ENCODE measurements around the gene TEX264.

GRCh38 chr3:51683566-51683965 lies 12.5 kb downstream of the TEX264 start:
- TF ChIP-seq CTCF (conservative IDR thresholded peaks at IDR 0.05; ENCODE audit: low read length) = no peak
- TF ChIP-seq EZH2phosphoT487 (IDR thresholded peaks at IDR 0.05; ENCODE audit: borderline replicate concordance) = no peak

Data from Loucy (cell line).